Hepatic stellate cell (primary cell): ENCODE data around the gene PSMC2.

Experiments used
- DNase-seq: peaks from one replicate; pipeline ENCODE4 v3.0.0; 2011; ENCODE audit warnings: low spot score

Gene PSMC2

GRCh38 chr7:103347507-103348267 lies at the start of gene PSMC2:
TSS of gene PSMC2 (plus strand) at chr7:103347643. CDS start at chr7:103347712, 69 bp downstream.
- DNase-seq: peak; percentile 81

- no peak for DNase-seq
Measured at GRCh38 chr7:103297837-103298179, 49.6 kb upstream of the PSMC2 start.

- no peak for DNase-seq
Measured at GRCh38 chr7:103299660-103300059, 47.8 kb upstream of the PSMC2 start.

- DNase-seq: no peak
Measured at GRCh38 chr7:103301441-103301840, 46.0 kb upstream of the PSMC2 start.

GRCh38 chr7:103307503-103308231 lies 39.8 kb upstream of the PSMC2 start:
- DNase-seq: no peak

GRCh38 chr7:103314852-103315251 lies 32.6 kb upstream of the PSMC2 start:
- no peak for DNase-seq

- DNase-seq: no peak
Measured at GRCh38 chr7:103316380-103316941, 31.0 kb upstream of the PSMC2 start.

GRCh38 chr7:103317009-103317408 lies 30.4 kb upstream of the PSMC2 start:
- DNase-seq: no peak

GRCh38 chr7:103325744-103326143 lies 21.7 kb upstream of the PSMC2 start:
- no peak for DNase-seq

GRCh38 chr7:103336761-103337160 lies 10.7 kb upstream of the PSMC2 start:
- no peak for DNase-seq

- DNase-seq: no peak
Measured at GRCh38 chr7:103338864-103339263, 8.6 kb upstream of the PSMC2 start.

GRCh38 chr7:103341466-103341865 lies 6.0 kb upstream of the PSMC2 start:
- DNase-seq: no peak

- no peak for DNase-seq
Measured at GRCh38 chr7:103343332-103343731, 4.1 kb upstream of the PSMC2 start.

- peak; percentile 33 for DNase-seq
Measured at GRCh38 chr7:103343758-103344452, 3.5 kb upstream of the PSMC2 start.

- peak; percentile 91 for DNase-seq
Measured at GRCh38 chr7:103344453-103345149, 2.8 kb upstream of the PSMC2 start, which contains the start of gene DNAJC2. TSS of gene DNAJC2 (minus strand) at chr7:103344767. CDS start at chr7:103344622, 145 bp downstream.

GRCh38 chr7:103346396-103346795 lies 1.0 kb upstream of the PSMC2 start:
- DNase-seq: no peak

GRCh38 chr7:103348452-103348851 lies 1.0 kb downstream of the PSMC2 start:
- DNase-seq: no peak

- DNase-seq: no peak
Measured at GRCh38 chr7:103348959-103349358, 1.5 kb downstream of the PSMC2 start.

- no peak for DNase-seq
Measured at GRCh38 chr7:103349805-103350204, 2.4 kb downstream of the PSMC2 start.

GRCh38 chr7:103369432-103369831 lies 22.0 kb downstream of the PSMC2 start:
- no peak for DNase-seq

GRCh38 chr7:103373866-103374643 lies 26.6 kb downstream of the PSMC2 start:
- DNase-seq: no peak
